Chondrocyte (in vitro differentiated cells): ENCODE results near the gene USP49. TPM values are rescaled to one million over a fixed set of nuclear protein-coding genes. Genes with fewer than 3 reads are reported as not detected.

Experiments used
- DNase-seq: peaks from one replicate; pipeline ENCODE4 v3.0.0; 2021; ENCODE audit warnings: mixed read lengths, low spot score
- H3K27ac Mint-ChIP-seq: one replicate; pipeline ENCODE4 v1.8.0; 2021; ENCODE audit warnings: mild to moderate bottlenecking, moderate library complexity, mixed read lengths; ENCODE audit not compliant: unreplicated experiment
- H3K27me3 Mint-ChIP-seq: 2 replicates; pipeline ENCODE4 v1.8.0; 2021; ENCODE audit warnings: low read depth, mixed read lengths
- H3K36me3 Mint-ChIP-seq: 2 replicates; pipeline ENCODE4 v1.8.0; 2021; ENCODE audit warnings: low read depth, mixed read lengths
- H3K4me1 Mint-ChIP-seq: 2 replicates; pipeline ENCODE4 v1.8.0; 2021; ENCODE audit warnings: low read depth, mild to moderate bottlenecking, mixed read lengths
- H3K4me3 Mint-ChIP-seq: one replicate; pipeline ENCODE4 v1.8.0; 2021; ENCODE audit warnings: mild to moderate bottlenecking, moderate library complexity, mixed read lengths; ENCODE audit not compliant: unreplicated experiment
- H3K9me3 Mint-ChIP-seq: 2 replicates; pipeline ENCODE4 v1.8.0; 2021; ENCODE audit warnings: low read depth, mixed read lengths
- CTCF ChIP-seq: fragments of 200-600 bp; sonication (generic); IDR thresholded peaks from 2 replicates; pipeline ENCODE4 v1.5.0; 2021; ENCODE audit warnings: antibody characterized with exemption, mild to moderate bottlenecking, moderate library complexity
- total RNA-seq: library from RNA; stranded (reverse); gene quantifications from 3 replicates; pipeline ENCODE4 v1.2.1, GENCODE V29; 2021

USP49 gene
- total RNA-seq, 1 donor from 2014 or later, result 3.5 TPM

GRCh38 chr6:41757271-41757670, 137.9 kb downstream of the USP49 start:
- Mint-ChIP-seq H3K9me3 (no peaks in the 10 kb centered on the region), H3K36me3 (no peaks in the 10 kb centered on the region)

GRCh38 chr6:41756354-41756753, 138.8 kb downstream of the USP49 start:
- H3K36me3 Mint-ChIP-seq, result no peaks in the 10 kb centered on the region
- peaks cover 6% of the 10 kb centered on the region for H3K4me1 Mint-ChIP-seq
- DNase-seq, result no peak
- H3K27me3 Mint-ChIP-seq, result peaks cover 18% of the 10 kb centered on the region
- H3K9me3 Mint-ChIP-seq, result no peaks in the 10 kb centered on the region
- H3K4me3 Mint-ChIP-seq, result no peak overlapping the region
- no peak overlapping the region for H3K27ac Mint-ChIP-seq
- TF ChIP-seq CTCF, result no peak

More at GRCh38 chr6:41757271-41757670, 137.9 kb downstream of the USP49 start:
- Mint-ChIP-seq H3K27ac (no peak overlapping the region), H3K4me1 (peaks cover 6% of the 10 kb centered on the region), H3K4me3 (no peak overlapping the region), H3K27me3 (peaks cover 18% of the 10 kb centered on the region)
- no peak for TF ChIP-seq CTCF
- DNase-seq, result no peak

GRCh38 chr6:41755895-41756294, 139.3 kb downstream of the USP49 start:
- DNase-seq, result no peak
- Mint-ChIP-seq H3K27ac (no peak overlapping the region), H3K9me3 (no peaks in the 10 kb centered on the region), H3K27me3 (peaks cover 18% of the 10 kb centered on the region), H3K4me1 (peaks cover 6% of the 10 kb centered on the region), H3K36me3 (no peaks in the 10 kb centered on the region), H3K4me3 (no peak overlapping the region)
- no peak for TF ChIP-seq CTCF

- H3K4me3 Mint-ChIP-seq, result no peak overlapping the region
- no peaks in the 10 kb centered on the region for H3K4me1 Mint-ChIP-seq
- DNase-seq, result no peak
- H3K27me3 Mint-ChIP-seq, result peaks cover 18% of the 10 kb centered on the region
- H3K36me3 Mint-ChIP-seq, result no peaks in the 10 kb centered on the region
- no peak overlapping the region for H3K27ac Mint-ChIP-seq
- no peaks in the 10 kb centered on the region for H3K9me3 Mint-ChIP-seq
- no peak for TF ChIP-seq CTCF
These were observed 144.8 kb downstream of the USP49 start for GRCh38 chr6:41750374-41750773.

- no peak overlapping the region for H3K4me3 Mint-ChIP-seq
- no peaks in the 10 kb centered on the region for H3K4me1 Mint-ChIP-seq
- H3K9me3 Mint-ChIP-seq, result no peaks in the 10 kb centered on the region
- TF ChIP-seq CTCF, result no peak
- H3K27me3 Mint-ChIP-seq, result peaks cover 9% of the 10 kb centered on the region
- H3K27ac Mint-ChIP-seq, result no peak overlapping the region
- no peaks in the 10 kb centered on the region for H3K36me3 Mint-ChIP-seq
- no peak for DNase-seq
These were observed 146.6 kb downstream of the USP49 start for GRCh38 chr6:41748542-41748941.
